COLO829 (cell line): Measurements from ENCODE around the gene MC1R.
A peak's percentile ranks its signal among the peaks of the same experiment; 100 is the strongest.

Experiments used
- DNase-seq: peaks from one replicate; pipeline ENCODE4 v3.0.0; 2012; ENCODE audit warnings: low spot score

The MC1R gene

GRCh38 chr16:89897204-89897603 lies 21.5 kb upstream of the MC1R start:
- DNase-seq: no peak

GRCh38 chr16:89898201-89898967 lies 20.3 kb upstream of the MC1R start:
- no peak for DNase-seq

DNA sequence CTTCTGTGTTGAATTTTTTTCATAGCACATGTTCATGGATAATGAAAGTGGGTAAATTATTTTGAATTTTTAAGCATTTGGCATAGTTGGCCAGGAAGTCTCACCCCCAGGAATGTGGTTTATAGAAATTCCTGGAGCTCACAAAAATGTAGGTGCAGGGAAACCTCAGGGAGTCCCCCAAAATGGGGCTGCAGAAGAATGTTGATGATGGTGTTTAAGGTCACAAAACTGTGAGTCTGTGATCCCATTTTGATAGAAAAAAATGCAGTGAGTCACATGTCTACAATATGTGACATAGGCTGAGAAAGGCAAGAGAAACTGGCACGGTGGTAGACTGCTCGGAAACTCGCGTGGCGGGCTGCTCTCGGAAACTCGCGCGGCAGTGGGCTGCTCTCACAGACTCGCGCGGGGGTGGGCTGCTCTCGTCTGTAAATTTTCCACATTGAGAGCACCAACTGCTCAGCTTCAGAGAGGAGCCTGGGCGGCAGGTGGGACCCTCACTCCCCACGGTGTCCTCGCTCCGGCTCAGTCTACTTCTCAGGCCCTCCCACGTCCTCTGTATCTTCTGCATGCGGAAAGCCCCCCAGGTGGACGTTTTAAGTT lies 18.7 kb upstream of the MC1R start:
- no peak for DNase-seq

DNA sequence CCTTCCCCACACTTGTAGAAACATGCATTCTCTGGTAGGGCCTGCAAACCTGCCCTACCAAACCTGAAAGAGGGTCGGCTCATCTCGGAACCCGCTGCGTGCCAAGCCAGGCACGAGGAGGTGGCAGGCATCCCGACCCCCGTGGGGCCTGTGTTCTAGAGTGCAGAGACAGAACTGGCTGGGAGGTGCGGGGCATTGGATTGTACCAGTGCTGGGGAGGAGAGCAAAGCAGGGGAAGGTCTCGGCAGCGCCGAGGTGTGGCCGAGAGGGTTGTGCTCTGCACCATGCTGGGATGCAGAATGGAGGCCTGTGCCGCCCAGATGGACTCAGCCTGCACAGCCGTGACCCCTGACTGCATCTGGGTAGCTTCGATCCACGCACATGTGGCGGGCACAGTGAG lies 17.8 kb upstream of the MC1R start:
- DNase-seq: no peak

DNA sequence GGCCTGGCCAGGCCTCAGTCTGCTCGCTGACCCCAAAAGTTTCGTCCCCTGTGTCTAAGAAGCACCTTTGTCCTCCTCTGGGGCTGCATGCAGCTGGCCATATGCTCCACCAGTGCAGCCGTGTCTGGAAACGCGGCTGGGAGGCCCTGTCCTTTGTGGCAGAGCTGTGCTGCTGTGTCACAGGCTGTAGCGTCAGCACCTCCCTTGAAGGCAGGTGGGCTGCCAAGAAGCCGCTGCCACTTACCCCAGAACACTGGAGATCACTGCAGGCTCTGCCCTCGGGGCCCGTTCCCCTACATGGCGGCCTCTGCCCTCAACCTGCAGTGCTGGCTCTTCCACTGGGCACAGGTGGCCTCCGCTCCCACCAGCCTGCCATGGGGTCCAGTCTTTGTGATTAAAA lies 15.7 kb upstream of the MC1R start:
- DNase-seq: no peak

- DNase-seq: no peak
These were observed 14.7 kb upstream of the MC1R start for GRCh38 chr16:89903908-89904515.

- no peak for DNase-seq
These were observed 13.8 kb upstream of the MC1R start for GRCh38 chr16:89904606-89905510.

- peak; percentile 60 for DNase-seq
These were observed 13.0 kb upstream of the MC1R start for GRCh38 chr16:89905511-89906139.

DNA sequence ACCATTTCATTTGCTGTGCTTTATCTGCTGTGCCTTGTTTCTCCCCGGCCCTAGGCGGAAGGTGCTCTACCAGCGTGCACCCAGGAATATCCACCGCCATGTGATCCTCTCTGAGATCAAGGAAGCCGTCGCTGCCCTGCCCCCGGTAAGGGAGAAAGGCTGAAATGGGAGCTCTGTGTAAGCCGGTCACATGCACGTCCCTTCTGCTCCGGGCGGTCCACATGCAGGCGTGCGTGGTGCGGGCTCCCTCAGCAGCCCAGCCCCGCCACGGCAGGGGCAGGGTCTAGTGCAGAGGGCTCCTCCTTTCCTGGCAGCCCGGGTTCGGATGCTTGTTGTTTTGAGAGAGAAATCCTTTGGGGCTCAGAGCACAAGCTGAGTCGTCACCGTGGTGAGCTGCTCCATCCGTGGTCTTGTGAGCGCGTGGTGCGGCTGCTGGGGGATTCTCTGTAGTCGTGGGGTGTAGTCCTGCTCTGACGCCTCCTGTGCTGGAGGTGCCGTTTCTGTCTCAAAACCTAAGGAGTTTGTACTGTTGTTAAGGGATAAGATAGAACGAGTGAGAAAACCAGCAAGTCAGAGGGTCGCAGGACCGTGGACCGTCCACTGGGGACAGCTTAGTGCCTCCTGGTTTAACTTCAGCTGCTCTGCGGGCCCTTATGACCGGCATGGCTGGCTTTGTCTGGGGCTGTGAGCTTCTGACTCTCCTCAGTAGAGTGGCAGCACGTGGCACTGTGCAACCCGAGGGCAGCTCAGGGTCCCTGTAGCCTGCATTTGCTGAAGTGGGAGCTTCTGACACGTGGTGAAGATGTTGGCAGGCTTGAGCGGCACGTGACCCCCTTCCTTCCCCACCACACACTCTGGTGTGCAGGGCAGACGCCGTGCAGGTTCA lies 12.3 kb upstream of the MC1R start:
- peak; percentile 84 for DNase-seq

DNA sequence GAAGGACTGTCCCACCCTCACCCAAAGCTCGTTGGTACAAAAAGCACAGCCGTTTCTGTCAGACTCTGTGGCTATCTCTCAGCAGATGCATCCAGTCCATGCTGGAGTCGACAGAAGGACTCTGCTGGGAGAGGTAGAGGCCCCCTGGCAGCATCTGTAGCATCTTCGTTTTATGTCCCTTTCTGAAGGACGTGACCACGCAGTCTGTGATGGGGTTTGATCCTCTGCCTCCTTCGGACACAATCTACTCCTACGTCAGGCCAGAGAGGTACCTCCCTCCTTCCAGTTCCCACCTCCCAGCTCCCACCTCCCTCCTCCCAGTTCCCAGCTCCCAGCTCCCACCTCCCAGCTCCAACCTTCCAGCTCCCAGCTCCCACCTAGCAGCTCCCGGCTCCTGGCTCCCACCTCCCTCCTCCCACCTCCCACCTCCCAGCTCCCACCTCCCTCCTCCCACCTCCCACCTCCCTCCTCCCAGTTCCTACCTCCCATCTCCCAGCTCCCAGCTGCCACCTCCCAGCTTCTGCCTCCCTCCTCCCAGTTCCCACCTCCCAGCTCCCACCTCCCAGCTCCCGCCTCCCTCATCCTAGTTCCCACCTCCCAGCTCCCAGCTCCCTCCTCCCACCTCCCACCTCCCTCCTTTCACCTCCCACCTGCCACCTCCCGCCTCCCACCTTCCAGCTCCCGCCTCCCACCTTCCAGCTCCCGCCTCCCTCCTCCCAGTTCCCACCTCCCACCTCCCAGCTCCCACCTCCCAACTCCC lies 11.4 kb upstream of the MC1R start:
- no peak for DNase-seq

GRCh38 chr16:89908236-89908635 lies 10.4 kb upstream of the MC1R start:
- DNase-seq: no peak

DNA sequence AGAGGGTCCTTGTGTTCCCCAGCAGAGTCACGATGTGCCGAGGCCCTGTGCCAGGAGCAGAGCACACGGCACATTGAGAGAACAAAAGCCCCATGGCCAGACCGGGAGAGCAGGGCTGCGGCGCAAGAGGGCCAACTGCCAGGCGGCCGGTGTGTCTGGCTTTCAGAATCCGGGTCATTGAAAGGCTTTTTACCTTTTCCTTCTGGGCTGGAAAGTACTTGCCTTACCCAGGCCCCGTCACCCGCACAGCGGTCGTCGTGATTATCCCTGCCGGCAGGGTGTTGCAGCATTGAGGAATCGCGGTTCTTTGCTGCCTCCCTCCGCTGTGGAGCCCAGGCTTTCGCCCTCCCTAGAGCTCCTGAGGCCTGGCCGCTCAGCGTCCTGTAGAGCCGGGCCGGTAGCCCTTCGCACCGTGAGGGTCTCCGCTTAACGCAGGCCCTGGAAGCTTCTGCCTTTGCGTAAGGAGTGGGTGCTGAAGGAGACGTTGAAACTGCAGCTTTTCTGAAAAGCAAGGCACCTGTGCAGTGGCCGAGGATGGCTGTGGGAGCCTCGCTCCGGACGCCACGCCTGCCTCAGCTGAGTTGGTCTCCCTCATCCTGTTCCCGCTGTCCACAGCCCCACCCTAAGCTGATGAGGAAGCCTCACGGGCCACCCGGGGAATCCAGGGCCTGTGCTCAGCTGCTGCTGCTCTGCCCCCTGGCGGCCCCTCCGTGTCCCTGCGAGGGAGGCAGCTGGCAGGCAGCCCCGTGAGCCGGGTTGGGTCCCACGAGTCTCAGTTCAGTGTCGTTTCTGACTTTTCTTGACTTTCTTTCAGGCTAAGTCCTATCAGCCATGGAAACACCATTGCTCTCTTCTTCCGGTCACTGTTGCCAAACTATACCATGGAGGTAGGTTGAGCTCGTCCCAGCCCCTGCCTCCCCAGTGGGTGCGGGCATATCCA lies 8.6 kb upstream of the MC1R start:
- DNase-seq: no peak

DNA sequence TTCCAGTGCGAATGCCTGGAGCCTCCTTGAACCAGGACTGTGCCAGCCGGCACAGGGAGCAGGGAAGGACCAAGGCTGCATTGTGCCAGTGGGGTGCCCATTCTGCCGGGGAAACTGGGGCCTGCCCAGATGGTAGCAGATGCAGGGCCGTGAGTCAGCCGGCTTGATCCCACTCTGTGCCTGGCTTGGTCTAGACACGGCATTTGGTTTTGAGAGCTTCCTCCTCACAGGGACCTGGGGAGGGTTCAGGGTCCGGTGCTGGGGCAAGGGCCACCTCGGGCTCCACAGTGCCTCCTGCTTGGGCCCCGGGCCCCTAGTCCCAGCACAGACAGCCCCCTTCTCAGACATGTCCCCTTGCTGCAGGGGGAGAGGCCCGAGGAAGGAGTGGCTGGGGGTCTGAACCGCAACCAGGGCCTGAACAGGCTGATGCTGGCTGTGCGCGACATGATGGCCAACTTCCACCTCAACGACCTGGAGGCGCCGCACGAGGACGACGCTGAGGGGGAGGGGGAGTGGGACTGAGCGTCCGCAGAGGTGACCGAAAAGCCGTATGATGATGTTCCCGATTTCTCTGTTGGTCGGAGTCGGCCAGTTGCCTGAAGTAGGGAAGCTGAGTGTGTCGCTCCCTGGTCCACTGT lies 7.8 kb upstream of the MC1R start:
- no peak for DNase-seq

- no peak for DNase-seq
These were observed 7.3 kb upstream of the MC1R start for GRCh38 chr16:89911375-89911774.

DNA sequence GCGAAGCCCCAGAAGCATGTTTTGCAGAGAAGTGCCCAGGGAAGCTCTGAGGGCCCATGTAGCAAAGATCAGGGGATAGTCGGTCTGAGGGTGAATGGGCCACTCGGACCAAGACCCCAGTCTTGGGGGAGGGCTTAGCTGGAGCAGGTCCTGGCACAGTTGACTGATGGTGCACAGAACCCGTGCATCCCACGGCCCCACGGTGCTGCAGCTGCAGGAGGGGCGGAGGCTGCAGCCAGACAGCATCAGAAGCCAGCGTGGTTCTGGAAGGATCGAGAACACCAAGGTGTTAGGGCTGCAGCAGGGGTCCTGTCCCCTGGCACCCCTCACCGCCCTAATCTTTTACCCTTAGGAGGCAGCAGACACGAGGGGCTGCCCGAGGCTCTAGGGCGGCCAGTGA lies 6.5 kb upstream of the MC1R start:
- DNase-seq: no peak

DNA sequence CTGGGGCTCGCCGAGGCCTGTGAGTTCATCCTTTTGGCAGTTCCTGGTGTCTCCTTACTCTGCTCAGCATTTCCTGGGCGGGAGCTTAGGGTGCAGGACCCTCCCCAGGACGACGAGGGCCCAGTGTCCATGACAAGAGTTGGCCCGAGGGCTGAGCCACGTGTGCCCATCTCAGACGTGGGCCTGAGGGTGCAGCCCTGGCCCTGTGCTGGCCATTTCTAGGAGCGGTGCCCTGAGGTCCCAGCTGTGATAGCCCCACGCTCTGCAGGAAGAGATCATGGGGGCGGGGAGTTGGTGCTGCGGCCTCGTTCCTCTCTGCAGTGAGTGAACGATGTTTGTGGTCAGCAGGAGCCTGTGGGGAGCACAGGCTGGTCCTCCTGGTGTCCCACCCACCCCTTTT lies 6.0 kb upstream of the MC1R start:
- no peak for DNase-seq

- DNase-seq: no peak
These were observed 5.0 kb upstream of the MC1R start for GRCh38 chr16:89913408-89914387.
